Measurements from ENCODE around the gene CCDC70.
"Not testable (repeated sequence)": the region's sequence is repeated elsewhere in the genome, so short reads cannot be mapped to it uniquely, and the experiment has no call there.

The CCDC70 gene

GRCh38 chr13:51861723-51862300 lies at the start of gene CCDC70:
Gene CCDC70 (plus strand): TSS chr13:51861969. CDS start chr13:51865412, 3,443 bp downstream.
- DNase-seq (ENCODE audit: low read depth in 4 of 4, low spot score in 1 of 4), result no peak

GRCh38 chr13:51814071-51814470 lies 47.7 kb upstream of the CCDC70 start:
- no peak for DNase-seq (ENCODE audit: low read depth in 4 of 4, low spot score in 1 of 4)

GRCh38 chr13:51814825-51815650 lies 46.7 kb upstream of the CCDC70 start:
- DNase-seq (ENCODE audit: low read depth in 4 of 4, low spot score in 1 of 4), result peak in 3 of 4 experiments; percentile 41 to 57 (median 52)

GRCh38 chr13:51815848-51816247 lies 45.9 kb upstream of the CCDC70 start:
- no peak for DNase-seq (ENCODE audit: low read depth in 4 of 4, low spot score in 1 of 4)

- DNase-seq (ENCODE audit: low read depth in 4 of 4, low spot score in 1 of 4), result no peak
These were observed 45.0 kb upstream of the CCDC70 start for GRCh38 chr13:51816604-51817249.

GRCh38 chr13:51817717-51818116 lies 44.1 kb upstream of the CCDC70 start:
- no peak for DNase-seq (ENCODE audit: low read depth in 4 of 4, low spot score in 1 of 4)

GRCh38 chr13:51818276-51818675 lies 43.5 kb upstream of the CCDC70 start:
- no peak for DNase-seq (ENCODE audit: low read depth in 4 of 4, low spot score in 1 of 4)

GRCh38 chr13:51818781-51819511 lies 42.8 kb upstream of the CCDC70 start:
- peak in 2 of 4 experiments; percentile 54 to 57 for DNase-seq (ENCODE audit: low read depth in 4 of 4, low spot score in 1 of 4)

GRCh38 chr13:51819544-51819943 lies 42.2 kb upstream of the CCDC70 start:
- DNase-seq (ENCODE audit: low read depth in 4 of 4, low spot score in 1 of 4), result no peak

GRCh38 chr13:51820016-51820597 lies 41.7 kb upstream of the CCDC70 start:
- no peak for DNase-seq (ENCODE audit: low read depth in 4 of 4, low spot score in 1 of 4)

GRCh38 chr13:51821606-51822005 lies 40.2 kb upstream of the CCDC70 start:
- no peak for DNase-seq (ENCODE audit: low read depth in 4 of 4, low spot score in 1 of 4)

- DNase-seq (ENCODE audit: low read depth in 4 of 4, low spot score in 1 of 4), result no peak
These were observed 39.5 kb upstream of the CCDC70 start for GRCh38 chr13:51822106-51822815.

- no peak for DNase-seq (ENCODE audit: low read depth in 4 of 4, low spot score in 1 of 4)
These were observed 38.4 kb upstream of the CCDC70 start for GRCh38 chr13:51823359-51823758.

GRCh38 chr13:51823863-51824262 lies 37.9 kb upstream of the CCDC70 start:
- no peak for DNase-seq (ENCODE audit: low read depth in 4 of 4, low spot score in 1 of 4)

- DNase-seq (ENCODE audit: low read depth in 4 of 4, low spot score in 1 of 4), result not testable (repeated sequence)
These were observed 37.1 kb upstream of the CCDC70 start for GRCh38 chr13:51824712-51825111.

GRCh38 chr13:51825165-51825592 lies 36.6 kb upstream of the CCDC70 start:
- no peak for DNase-seq (ENCODE audit: low read depth in 4 of 4, low spot score in 1 of 4)

GRCh38 chr13:51825681-51826254 lies 36.0 kb upstream of the CCDC70 start:
- DNase-seq (ENCODE audit: low read depth in 4 of 4, low spot score in 1 of 4), result no peak

- no peak for DNase-seq (ENCODE audit: low read depth in 4 of 4, low spot score in 1 of 4)
These were observed 35.2 kb upstream of the CCDC70 start for GRCh38 chr13:51826606-51827005.

GRCh38 chr13:51827254-51827653 lies 34.5 kb upstream of the CCDC70 start:
- no peak for DNase-seq (ENCODE audit: low read depth in 4 of 4, low spot score in 1 of 4)
